ENCODE measurements around the gene TROAP. TPM values are rescaled to one million over a fixed set of nuclear protein-coding genes. Genes with fewer than 3 reads are reported as not detected.
"Not testable (repeated sequence)": the region's sequence is repeated elsewhere in the genome, so short reads cannot be mapped to it uniquely, and the experiment has no call there.

The TROAP gene
- total RNA-seq, 2 donors from 2014 or later = 11.8 to 51.8 TPM

GRCh38 chr12:49277466-49277865 is 45.6 kb upstream of the TROAP start:
- H3K9me3 ChIP-seq = no peaks in the 10 kb centered on the region
- no peak overlapping the region for H3K4me3 ChIP-seq
- TF ChIP-seq CTCF (IDR thresholded peaks at IDR 0.05) = no peak
- H3K4me1 ChIP-seq = no peaks in the 10 kb centered on the region
- intact Hi-C loops (cut with DNase I) = no loop called here
- H3K27ac ChIP-seq = no peak overlapping the region
- H3K27me3 ChIP-seq = no peaks in the 10 kb centered on the region
- DNase-seq = no peak
- no peak overlapping the region for H3K9ac ChIP-seq (ENCODE audit: low read depth in 2 of 2, low read length in 2 of 2)
- H3K36me3 ChIP-seq = peaks cover 9% of the 10 kb centered on the region

- intact Hi-C loops (cut with DNase I) = no loop called here
- Histone ChIP-seq H3K36me3 (no peaks in the 10 kb centered on the region), H3K27ac (no peak overlapping the region), H3K4me1 (no peaks in the 10 kb centered on the region), H3K9ac (ENCODE audit: low read depth in 2 of 2, low read length in 2 of 2) (no peak overlapping the region), H3K27me3 (no peaks in the 10 kb centered on the region), H3K4me3 (no peak overlapping the region), H3K9me3 (no peaks in the 10 kb centered on the region)
- no peak for TF ChIP-seq CTCF (IDR thresholded peaks at IDR 0.05)
- no peak for DNase-seq
Observed at GRCh38 chr12:49279706-49280159, 43.3 kb upstream of the TROAP start.

GRCh38 chr12:49280545-49280944 is 42.5 kb upstream of the TROAP start:
- H3K4me3 ChIP-seq; DNase-seq; H3K27ac ChIP-seq; H3K4me1 ChIP-seq; H3K9me3 ChIP-seq; H3K9ac ChIP-seq (ENCODE audit: low read depth in 2 of 2, low read length in 2 of 2); H3K27me3 ChIP-seq; intact Hi-C loops (cut with DNase I); H3K36me3 ChIP-seq: not testable (repeated sequence)

- H3K27ac ChIP-seq = no peak overlapping the region
- DNase-seq = no peak
- no peak overlapping the region for H3K4me3 ChIP-seq
- intact Hi-C loops (cut with DNase I) = no loop called here
- no peak for TF ChIP-seq CTCF (IDR thresholded peaks at IDR 0.05)
- H3K9me3 ChIP-seq = no peaks in the 10 kb centered on the region
- H3K36me3 ChIP-seq = no peaks in the 10 kb centered on the region
- H3K27me3 ChIP-seq = no peaks in the 10 kb centered on the region
- H3K9ac ChIP-seq (ENCODE audit: low read depth in 2 of 2, low read length in 2 of 2) = no peak overlapping the region
- H3K4me1 ChIP-seq = no peaks in the 10 kb centered on the region
Observed at GRCh38 chr12:49282302-49282701, 40.8 kb upstream of the TROAP start.

- H3K36me3 ChIP-seq; H3K27ac ChIP-seq; H3K4me3 ChIP-seq; H3K4me1 ChIP-seq; H3K9ac ChIP-seq (ENCODE audit: low read depth in 2 of 2, low read length in 2 of 2); H3K9me3 ChIP-seq; DNase-seq; H3K27me3 ChIP-seq; intact Hi-C loops (cut with DNase I): not testable (repeated sequence)
Observed at GRCh38 chr12:49282740-49283375, 40.2 kb upstream of the TROAP start.

- no peak overlapping the region for H3K9ac ChIP-seq (ENCODE audit: low read depth in 2 of 2, low read length in 2 of 2)
- H3K4me1 ChIP-seq = no peaks in the 10 kb centered on the region
- no peaks in the 10 kb centered on the region for H3K9me3 ChIP-seq
- H3K27ac ChIP-seq = no peak overlapping the region
- TF ChIP-seq CTCF (IDR thresholded peaks at IDR 0.05) = no peak
- no peak overlapping the region for H3K4me3 ChIP-seq
- no peaks in the 10 kb centered on the region for H3K36me3 ChIP-seq
- no peaks in the 10 kb centered on the region for H3K27me3 ChIP-seq
- intact Hi-C loops (cut with DNase I) = no loop called here
- no peak for DNase-seq
Observed at GRCh38 chr12:49283541-49284429, 39.3 kb upstream of the TROAP start.
